Stimulated activated CD4-positive, alpha-beta T cell treated with anti-CD3 and anti-CD28 coated beads, Interleukin-12 subunit alpha, Interleukin-12 subunit beta, amount 100 ng/mL, for 24 hours (primary cell): Measurements from ENCODE around the gene TMEM231.
"Not testable (repeated sequence)": the region's sequence is repeated elsewhere in the genome, so short reads cannot be mapped to it uniquely, and the experiment has no call there.

Experiments used
- DNase-seq, 2 experiments: peaks; one replicate each; pipeline ENCODE4 v3.0.0-alpha.2; 2020; ENCODE audit warnings: low read depth in 2 of 2

The TMEM231 gene

GRCh38 chr16:75566758-75567255 is 10.8 kb upstream of the TMEM231 start:
- no peak for DNase-seq

DNA sequence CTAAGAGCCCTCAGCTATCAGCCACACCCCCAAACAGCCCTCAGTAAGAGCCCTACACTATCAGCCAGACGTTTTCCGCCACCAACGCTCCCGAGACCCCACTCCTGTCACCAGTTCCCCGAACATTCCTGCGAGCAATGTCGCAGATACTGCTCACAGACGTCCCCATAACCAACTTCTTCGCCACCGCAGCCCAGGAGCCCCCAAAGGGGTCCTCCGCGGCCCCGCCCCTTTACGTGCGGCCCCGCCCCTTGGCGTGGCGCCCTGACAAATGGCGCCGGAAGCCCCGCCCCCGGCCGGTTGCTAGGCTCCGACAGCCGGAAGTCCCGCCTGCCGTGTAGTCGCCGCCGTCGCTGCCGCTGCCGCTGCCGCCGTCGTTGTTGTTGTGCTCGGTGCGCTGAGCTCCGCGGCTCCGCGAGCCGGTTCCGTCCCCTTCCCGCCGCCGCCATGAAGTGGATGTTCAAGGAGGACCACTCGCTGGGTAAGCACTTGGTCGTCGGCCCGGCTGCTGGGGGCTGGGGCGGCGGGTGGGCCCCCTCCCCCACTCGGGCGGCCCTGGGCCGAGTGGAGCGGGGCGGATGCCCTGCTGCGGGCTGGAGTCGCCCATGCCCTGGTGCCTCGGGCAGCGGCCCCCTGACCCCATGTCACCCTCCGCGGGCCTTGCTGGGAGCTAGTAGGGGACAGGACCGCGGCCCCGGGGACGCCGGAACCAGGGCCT is 10.1 kb upstream of the TMEM231 start, which contains the start of gene GABARAPL2:
TSS of gene GABARAPL2 (plus strand) at position 340 of the 718 bp plus-strand sequence. CDS start at position 448, 108 bp downstream.
- peak; percentile 78 to 83 for DNase-seq

GRCh38 chr16:75565640-75566039 is 9.6 kb upstream of the TMEM231 start:
- no peak for DNase-seq

GRCh38 chr16:75559564-75560372 is 3.7 kb upstream of the TMEM231 start:
- no peak for DNase-seq

- no peak for DNase-seq
Observed at GRCh38 chr16:75558846-75559401, 2.9 kb upstream of the TMEM231 start.

GRCh38 chr16:75556431-75556950 is 439 bp upstream of the TMEM231 start:
- DNase-seq, result no peak

DNA sequence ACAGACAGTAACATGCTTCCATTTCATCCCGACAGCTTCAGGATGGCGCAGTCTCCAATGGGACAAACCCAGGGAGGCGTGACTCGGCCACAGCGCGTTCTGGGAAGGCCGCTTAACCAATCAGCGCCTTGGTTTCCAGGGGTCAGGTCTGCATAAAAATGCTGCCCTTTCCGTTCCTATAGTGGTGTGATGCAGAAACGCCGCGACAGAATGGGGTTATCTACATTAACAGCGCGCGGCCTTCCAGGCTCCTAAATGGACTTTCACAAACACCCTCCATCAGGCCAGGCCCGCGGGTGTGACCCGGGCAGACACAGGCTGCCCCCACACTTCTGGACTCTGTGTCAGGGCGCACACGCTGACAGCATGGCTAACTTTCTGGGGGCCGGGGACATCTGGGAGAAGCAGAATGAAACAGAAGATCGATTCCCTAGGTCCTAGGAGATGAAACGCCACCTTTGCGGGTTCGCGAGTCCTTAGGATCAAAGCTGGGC is 792 bp downstream of the TMEM231 start:
- no peak for DNase-seq

GRCh38 chr16:75552951-75553350 is 3.1 kb downstream of the TMEM231 start:
- no peak for DNase-seq

GRCh38 chr16:75550211-75550662 is 5.8 kb downstream of the TMEM231 start:
- peak in 1 of 2 experiments; percentile 7 for DNase-seq

DNA sequence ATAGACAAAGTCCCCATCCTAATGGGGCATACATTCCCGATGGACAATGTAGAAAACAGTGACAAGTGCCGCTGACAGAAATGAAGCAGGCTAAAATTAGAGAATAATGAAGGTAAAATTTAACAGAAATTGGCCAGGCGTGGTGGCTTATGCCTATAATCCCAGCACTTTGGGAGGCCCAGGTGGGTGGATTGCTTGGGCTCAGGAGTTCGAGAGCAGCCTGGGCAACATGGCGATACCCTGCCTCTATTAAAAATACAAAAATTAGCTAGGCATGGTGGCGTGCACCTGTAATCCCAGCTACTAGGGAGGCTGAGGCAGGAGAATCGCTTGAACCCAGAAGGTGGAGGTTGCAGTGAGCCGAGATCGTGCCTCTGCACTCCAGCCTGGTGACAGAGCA is 7.6 kb downstream of the TMEM231 start:
- not testable (repeated sequence) for DNase-seq

- DNase-seq, result no peak
Observed at GRCh38 chr16:75546293-75546692, 9.8 kb downstream of the TMEM231 start.

GRCh38 chr16:75545879-75546278 is 10.2 kb downstream of the TMEM231 start:
- DNase-seq, result not testable (repeated sequence)

DNA sequence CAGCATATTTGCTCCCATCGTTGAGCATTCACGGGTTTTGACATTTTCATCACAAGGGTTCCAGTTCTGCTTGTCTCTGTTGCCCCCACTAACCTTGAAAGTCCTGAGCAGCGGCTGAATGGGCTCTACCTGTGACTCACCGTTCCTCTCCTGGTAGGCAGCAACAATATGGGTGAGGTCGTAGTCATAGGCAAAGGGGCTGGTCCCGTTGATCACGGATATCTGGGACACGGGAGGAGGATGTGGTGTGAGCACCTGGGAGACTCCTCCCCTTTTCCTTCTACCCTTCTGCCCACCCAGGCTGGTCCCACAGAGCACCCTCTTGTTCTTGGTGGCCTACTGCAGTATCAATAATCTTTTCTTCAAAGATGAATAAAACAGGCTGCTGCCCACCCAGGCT is 13.6 kb downstream of the TMEM231 start:
- DNase-seq, result not testable (repeated sequence)

DNA sequence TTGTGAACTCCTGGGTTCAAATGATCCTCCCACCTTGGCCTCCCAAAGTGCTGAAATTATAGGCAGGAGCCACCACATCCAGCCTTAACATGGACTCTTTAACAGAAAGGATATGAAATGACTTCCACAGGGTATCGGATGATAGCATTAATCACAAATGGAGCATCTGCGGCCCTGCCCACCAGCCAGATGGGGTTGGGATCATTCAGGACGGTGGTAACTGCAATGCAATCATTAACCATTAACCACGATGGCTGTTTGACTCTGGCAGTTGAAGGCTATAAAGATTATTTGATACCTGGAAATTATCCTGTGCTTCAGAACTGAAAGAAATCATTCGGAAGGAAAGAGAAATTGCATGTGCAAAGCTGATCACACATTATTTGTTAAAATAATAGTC is 14.8 kb downstream of the TMEM231 start:
- no peak for DNase-seq

DNA sequence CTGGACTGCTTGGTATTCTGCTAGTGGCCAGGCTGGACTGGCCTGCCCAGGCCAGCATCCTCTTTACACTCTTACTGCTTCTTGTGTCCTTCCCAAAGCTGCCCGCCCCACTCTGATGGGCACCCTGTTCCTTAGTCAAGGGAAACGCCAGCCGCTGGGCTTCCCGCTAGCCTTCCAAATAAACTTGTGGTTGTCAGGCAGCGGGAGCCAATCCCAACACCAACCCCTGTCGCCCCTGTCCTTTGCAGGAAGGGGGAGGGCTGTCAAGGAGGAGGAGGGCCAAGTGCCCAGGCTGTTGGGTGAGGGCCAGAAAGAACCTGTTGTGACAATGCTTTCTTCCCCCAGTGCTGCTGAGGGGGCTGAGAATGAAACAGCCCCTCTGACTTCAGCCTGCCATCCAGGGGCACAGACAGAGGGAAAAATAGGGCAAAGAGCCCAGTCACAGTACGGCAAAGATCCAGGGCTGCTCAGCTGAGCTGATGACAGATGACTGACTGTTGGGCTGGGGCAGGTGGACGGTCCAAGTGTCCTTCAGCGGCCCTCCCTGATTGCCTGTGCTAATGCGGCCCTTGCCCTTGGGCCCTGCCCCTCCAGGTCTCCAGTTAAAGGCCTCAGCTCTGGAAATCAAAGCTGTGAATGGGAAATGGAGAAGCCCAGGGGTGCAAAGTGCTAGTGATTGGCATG is 17.0 kb downstream of the TMEM231 start:
- DNase-seq, result not testable (repeated sequence)

GRCh38 chr16:75537776-75538175 is 18.3 kb downstream of the TMEM231 start:
- no peak for DNase-seq

DNA sequence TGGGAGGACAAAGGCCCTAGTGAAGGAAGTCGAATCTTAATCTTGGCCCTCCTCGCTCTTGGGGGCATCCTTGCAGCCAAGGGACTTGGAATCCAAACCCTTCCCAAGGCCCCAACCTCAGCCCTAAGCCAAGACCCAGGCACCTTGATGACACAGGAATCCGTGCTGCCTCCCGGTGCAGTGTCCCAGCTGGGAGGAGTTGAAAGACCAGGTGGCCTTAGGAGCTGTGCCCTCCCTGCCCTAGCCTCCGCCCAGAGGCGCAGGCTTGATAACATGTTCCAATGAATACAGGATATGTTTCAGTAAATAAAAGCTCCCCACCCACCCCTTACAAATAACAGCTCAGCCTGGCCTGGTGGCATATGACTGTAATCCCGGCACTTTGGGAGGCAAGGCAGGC is 20.2 kb downstream of the TMEM231 start, which contains the start of gene CHST5:
TSS of gene CHST5 (minus strand) at position 208 of the 400 bp plus-strand sequence. CDS start 5,724 bp downstream, outside the sequence.
- DNase-seq, result no peak

DNA sequence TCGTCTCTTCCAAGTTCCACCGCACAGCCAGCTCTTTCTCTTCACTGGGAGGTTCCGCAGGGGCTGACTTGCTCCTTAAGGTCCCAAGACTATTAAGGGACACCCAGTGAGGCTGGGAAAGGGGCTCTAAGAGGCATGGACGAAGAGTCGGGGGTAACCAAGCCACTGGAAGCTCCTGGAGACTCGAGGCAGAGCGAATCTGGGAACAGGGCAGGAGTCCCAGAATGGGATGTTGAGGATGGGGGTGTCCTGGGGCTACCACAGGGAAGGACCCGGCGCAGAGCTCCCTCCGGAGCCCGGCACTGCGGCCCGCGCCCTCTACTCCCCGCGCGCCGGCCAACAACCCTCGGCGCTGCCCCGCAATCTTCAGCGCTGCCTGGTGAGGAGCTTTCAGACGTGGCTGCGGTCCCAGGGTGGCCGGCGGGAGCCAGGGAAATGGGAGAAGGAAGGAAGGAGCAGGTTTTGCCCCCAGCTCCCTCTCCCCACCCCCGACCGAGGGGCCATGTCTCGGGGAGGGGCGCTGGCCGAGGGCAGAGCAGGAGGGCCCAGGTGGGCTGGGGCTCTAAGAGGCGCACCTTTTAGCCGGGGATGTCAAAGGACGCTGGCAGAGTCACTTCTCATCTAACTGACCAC is 20.7 kb downstream of the TMEM231 start:
- DNase-seq, result no peak

DNA sequence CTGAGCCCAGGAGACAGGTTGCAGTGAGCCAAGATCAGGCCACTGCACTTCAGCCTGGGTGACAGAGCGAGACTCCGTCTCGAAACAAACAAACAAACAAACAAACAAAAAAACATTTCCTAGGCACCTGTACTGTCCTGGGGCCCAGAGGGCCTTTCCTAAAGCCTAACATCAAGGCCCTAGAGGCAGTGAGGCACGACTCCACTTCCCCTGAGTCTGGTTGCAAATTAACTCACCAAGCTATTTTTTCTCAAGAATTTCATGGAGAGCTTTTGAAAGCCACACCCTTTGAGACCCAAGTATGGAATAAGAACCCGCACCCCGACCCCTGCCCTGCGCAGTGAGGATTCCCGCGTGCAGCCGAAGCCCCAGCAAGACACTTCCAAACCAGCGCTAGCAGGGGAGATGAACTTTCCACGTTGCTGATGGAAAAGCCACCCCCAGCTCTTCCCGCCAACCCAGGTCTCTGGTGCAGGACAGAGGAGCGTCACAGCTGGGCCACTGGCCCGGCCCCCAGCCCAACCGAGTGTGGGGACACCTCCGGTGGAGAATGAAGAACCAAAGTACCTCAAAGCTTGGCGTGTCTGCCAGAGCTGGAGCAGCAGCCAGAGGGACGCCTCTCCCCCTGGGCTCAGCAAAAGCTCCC is 21.4 kb downstream of the TMEM231 start:
- no peak for DNase-seq

GRCh38 chr16:75532791-75533190 is 23.3 kb downstream of the TMEM231 start:
- DNase-seq, result no peak
